ENCODE results near the gene CEP152.

DNA sequence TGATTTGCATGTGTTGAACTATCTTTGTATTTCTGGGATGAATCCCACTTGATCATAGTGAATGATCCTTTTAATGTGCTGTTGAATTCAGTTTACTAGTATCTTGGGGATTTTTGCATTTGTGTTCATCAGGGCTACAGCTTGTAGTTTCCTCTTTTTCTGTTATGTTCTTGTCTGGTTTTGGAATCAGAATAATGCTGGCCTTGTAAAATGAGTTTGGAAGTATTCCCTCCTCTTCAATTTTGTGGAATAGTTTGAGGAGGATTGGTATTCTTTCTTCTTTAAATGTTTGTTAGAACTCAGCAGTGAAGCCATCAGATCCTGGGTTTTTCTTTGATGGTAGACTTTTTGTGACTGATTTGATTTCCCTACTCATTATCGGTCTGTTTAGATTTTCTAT is 102.2 kb downstream of the CEP152 start:
- TF ChIP-seq, protein P1, sequence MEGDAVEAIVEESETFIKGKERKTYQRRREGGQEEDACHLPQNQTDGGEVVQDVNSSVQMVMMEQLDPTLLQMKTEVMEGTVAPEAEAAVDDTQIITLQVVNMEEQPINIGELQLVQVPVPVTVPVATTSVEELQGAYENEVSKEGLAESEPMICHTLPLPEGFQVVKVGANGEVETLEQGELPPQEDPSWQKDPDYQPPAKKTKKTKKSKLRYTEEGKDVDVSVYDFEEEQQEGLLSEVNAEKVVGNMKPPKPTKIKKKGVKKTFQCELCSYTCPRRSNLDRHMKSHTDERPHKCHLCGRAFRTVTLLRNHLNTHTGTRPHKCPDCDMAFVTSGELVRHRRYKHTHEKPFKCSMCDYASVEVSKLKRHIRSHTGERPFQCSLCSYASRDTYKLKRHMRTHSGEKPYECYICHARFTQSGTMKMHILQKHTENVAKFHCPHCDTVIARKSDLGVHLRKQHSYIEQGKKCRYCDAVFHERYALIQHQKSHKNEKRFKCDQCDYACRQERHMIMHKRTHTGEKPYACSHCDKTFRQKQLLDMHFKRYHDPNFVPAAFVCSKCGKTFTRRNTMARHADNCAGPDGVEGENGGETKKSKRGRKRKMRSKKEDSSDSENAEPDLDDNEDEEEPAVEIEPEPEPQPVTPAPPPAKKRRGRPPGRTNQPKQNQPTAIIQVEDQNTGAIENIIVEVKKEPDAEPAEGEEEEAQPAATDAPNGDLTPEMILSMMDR (IDR thresholded peaks at IDR 0.05; ENCODE audit: low read length) = no peak
- TF ChIP-seq EZH2phosphoT487 (IDR thresholded peaks at IDR 0.05; ENCODE audit: low read length) = no peak

Data from MM.1S (cell line).